K562 (cell line): ENCODE measurements around the gene WDR72. TPM values are rescaled to one million over a fixed set of nuclear protein-coding genes. Genes with fewer than 3 reads are reported as not detected.
"Not testable (repeated sequence)": the region's sequence is repeated elsewhere in the genome, so short reads cannot be mapped to it uniquely, and the experiment has no call there.

ENCODE experiments used
- ATAC-seq: fragments of 200-7000 bp; cut with Tn5 transposase; 3 replicates; pipeline ENCODE4 v1.9.1; 2020; ENCODE audit warnings: moderate library complexity
- BruUV-seq: library from RNA; stranded (reverse); fragments of 400-500 nt; replicated peaks from 2 replicates; lab custom pipeline; 2021; lab: Mats Ljungman, UMichigan
- CTCF ChIA-PET: fragments of 300-600 bp; formaldehyde crosslinking; extraction: SDS; loops from one replicate; lab custom pipeline; 2021; ENCODE audit warnings: low intra/inter-chr PET ratio; lab: Yijun Ruan, JAX
- POLR2A ChIA-PET: fragments of 300-600, 350-650 bp; sonication (Branson Sonifier 250); formaldehyde crosslinking; extraction: SDS; loops from one replicate; lab custom pipeline; 2021; ENCODE audit warnings: antibody characterized with exemption, inconsistent platforms; lab: Yijun Ruan, JAX
- DNase-seq, 4 experiments: peaks; one replicate each; pipeline versions ENCODE4 v3.0.0 to v3.0.0-alpha.2; 2011 to 2018; ENCODE audit warnings: low spot score in 3 of 4, mixed read lengths in 3 of 4; ENCODE audit errors: extremely low read depth in 1 of 4
- FAIRE-seq: peaks from 2 replicates; lab custom pipeline; 2011; peaks lifted over from hg19 to GRCh38; lab: Jason Lieb, UNC
- H2AFZ ChIP-seq: 2 replicates; pipeline ENCODE4 v1.6.0; 2011; ENCODE audit warnings: low read depth, low read length, control low read depth, inconsistent platforms
- H3K27ac ChIP-seq: fragments of 200-600 bp; 3 replicates; pipeline ENCODE4 v1.8.0; 2011; ENCODE audit warnings: low read depth, mild to moderate bottlenecking, control low read depth, inconsistent platforms, low read length, moderate library complexity, mixed read lengths; ENCODE audit errors: extremely low read depth
- H3K27me3 ChIP-seq, 2 experiments: fragments of 300-600 bp in 1 of 2; 2 replicates in 1 of 2; 3 replicates in 1 of 2; pipeline versions ENCODE4 v1.6.0 to v1.8.0; 2011; ENCODE audit warnings: inconsistent platforms in 2 of 2, low read length in 2 of 2, mild to moderate bottlenecking in 1 of 2, mixed read lengths in 1 of 2, moderate library complexity in 1 of 2; ENCODE audit not compliant: control insufficient read depth in 2 of 2, insufficient read depth in 2 of 2
- H3K36me3 ChIP-seq: fragments of 300-600 bp; 3 replicates; pipeline ENCODE4 v1.8.0; 2011; ENCODE audit warnings: mild to moderate bottlenecking, low read length, inconsistent platforms; ENCODE audit not compliant: control insufficient read depth, insufficient read depth
- H3K4me1 ChIP-seq, 2 experiments: fragments of 200-600 bp in 1 of 2; replicated peaks in 1 of 2; 2 replicates in 1 of 2; 3 replicates in 1 of 2; pipeline versions ENCODE4 v1.5.1 to v1.8.0; 2011; ENCODE audit warnings: inconsistent platforms in 2 of 2, low read length in 2 of 2, mild to moderate bottlenecking in 1 of 2, mixed read lengths in 1 of 2, moderate library complexity in 1 of 2; ENCODE audit not compliant: control insufficient read depth in 2 of 2, insufficient read depth in 2 of 2
- H3K4me2 ChIP-seq: 2 replicates; pipeline ENCODE4 v1.6.1; 2011; ENCODE audit warnings: low read length, control low read depth, inconsistent platforms, mixed read lengths; ENCODE audit not compliant: insufficient read depth
- H3K4me3 ChIP-seq: fragments of 200-600 bp; sonication (generic), shearing (Covaris generic); 2 replicates; pipeline ENCODE4 v1.5.1; 2016; ENCODE audit warnings: control low read depth, inconsistent platforms
- H3K79me2 ChIP-seq: fragments of 200-600 bp; 3 replicates; pipeline ENCODE4 v1.8.0; 2011; ENCODE audit warnings: low read length, inconsistent platforms; ENCODE audit not compliant: control insufficient read depth, insufficient read depth
- H3K9ac ChIP-seq, 2 experiments: 2 replicates each; pipeline versions ENCODE4 v1.6.0 to v1.6.1; 2011; ENCODE audit warnings: low read depth in 2 of 2, low read length in 2 of 2, control low read depth in 1 of 2, inconsistent platforms in 1 of 2, mild to moderate bottlenecking in 1 of 2, mixed read lengths in 1 of 2; ENCODE audit not compliant: insufficient read depth in 1 of 2
- H3K9me1 ChIP-seq: one replicate; pipeline ENCODE4 v1.6.0; 2011; ENCODE audit warnings: inconsistent platforms, mild to moderate bottlenecking, low read length, moderate library complexity; ENCODE audit not compliant: control insufficient read depth, insufficient read depth
- H3K9me3 ChIP-seq: replicated peaks from 2 replicates; pipeline ENCODE4 v1.5.1; 2011; ENCODE audit warnings: low read depth, low read length, inconsistent platforms; ENCODE audit not compliant: control insufficient read depth, insufficient read depth
- H4K20me1 ChIP-seq: replicated peaks from 2 replicates; pipeline ENCODE4 v1.6.1; 2011; ENCODE audit warnings: low read length, inconsistent platforms, mixed read lengths; ENCODE audit not compliant: control insufficient read depth, insufficient read depth
- CEBPB ChIP-seq: fragments of 450-650 bp; IDR thresholded peaks from 2 replicates; pipeline ENCODE4 v1.6.1; 2016; ENCODE audit warnings: missing genetic modification characterization, missing compliant biosample characterization
- CEBPG ChIP-seq, 3 experiments: fragments of 200-800 bp in 1 of 3; sonication (Bioruptor generic) in 1 of 3; sonication (generic) in 1 of 3; formaldehyde crosslinking in 1 of 3; IDR thresholded peaks in 2 of 3; conservative IDR thresholded peaks in 1 of 3; 2 replicates each; pipeline versions ENCODE4 v1.6.1 to v1.8.0; 2016 to 2022; ENCODE audit warnings: missing compliant biosample characterization in 2 of 3, missing genetic modification characterization in 2 of 3, mild to moderate bottlenecking in 1 of 3, missing genetic modification reagents in 1 of 3
- NCOR1 ChIP-seq: fragments of 450-650 bp; IDR thresholded peaks from 2 replicates; pipeline ENCODE4 v1.6.1; 2016; ENCODE audit warnings: mild to moderate bottlenecking, moderate library complexity
- ZNF224 ChIP-seq: sonication (generic); formaldehyde crosslinking; IDR thresholded peaks from 2 replicates; pipeline ENCODE4 v1.8.0; 2022; ENCODE audit warnings: mild to moderate bottlenecking, missing genetic modification reagents
- WGBS: fragments of 100-300 bp; shearing (Covaris generic); methylation state at CpG from one replicate; pipeline ENCODE4 v1.1.6; 2016; ENCODE audit warnings: low coverage, mixed read lengths; ENCODE audit not compliant: insufficient coverage; ENCODE audit errors: missing lambda C conversion rate; 5-methylcytosine and 5-hydroxymethylcytosine counted together
- in situ Hi-C: fragments of 300-500 bp; cut with MboI; formaldehyde crosslinking; loops from 4 replicates; pipeline ENCODE4 v1.15.0; 2018; ENCODE audit warnings: inconsistent platforms, mixed read lengths
- intact Hi-C: fragments of 100-400 bp; cut with micrococcal nuclease; formaldehyde crosslinking; loops from 2 replicates; pipeline ENCODE4 v1.14.2; 2022
- polyA plus RNA-seq, 8 experiments: library from polyadenylated mRNA; depleted of rRNA in 4 of 8; stranded (reverse) in 5 of 8; unstranded in 3 of 8; fragments of >200 nt; fragmentation: Nextera tagmentation in 2 of 8; fragmentation: Illumina TruSeq in 1 of 8; extraction: Ambion mirVana in 2 of 8; extraction: Trizol in 1 of 8; gene quantifications; 2 replicates each; pipeline versions ENCODE4 v1.2.1 to v1.2.3, GENCODE V29; 2011 to 2014; ENCODE audit warnings: inconsistent platforms in 1 of 8, missing spikeins in 1 of 8
- total RNA-seq, 7 experiments: library from RNA; depleted of rRNA in 6 of 7; stranded (reverse); fragments of >200 nt in 6 of 7; fragmentation: Illumina TruSeq in 2 of 7; extraction: Trizol in 2 of 7; gene quantifications; 2 replicates each; pipeline versions ENCODE4 v1.2.1 to v1.2.3, GENCODE V29; 2011 to 2021; ENCODE audit warnings: low replicate concordance in 1 of 7

The WDR72 gene
- total and polyA plus RNA-seq, 9 of the 15 experiments (the other 6 are each of a cell fraction or from before 2014, with no cell fraction given), result 0.01 TPM; not detected in 8

DNA sequence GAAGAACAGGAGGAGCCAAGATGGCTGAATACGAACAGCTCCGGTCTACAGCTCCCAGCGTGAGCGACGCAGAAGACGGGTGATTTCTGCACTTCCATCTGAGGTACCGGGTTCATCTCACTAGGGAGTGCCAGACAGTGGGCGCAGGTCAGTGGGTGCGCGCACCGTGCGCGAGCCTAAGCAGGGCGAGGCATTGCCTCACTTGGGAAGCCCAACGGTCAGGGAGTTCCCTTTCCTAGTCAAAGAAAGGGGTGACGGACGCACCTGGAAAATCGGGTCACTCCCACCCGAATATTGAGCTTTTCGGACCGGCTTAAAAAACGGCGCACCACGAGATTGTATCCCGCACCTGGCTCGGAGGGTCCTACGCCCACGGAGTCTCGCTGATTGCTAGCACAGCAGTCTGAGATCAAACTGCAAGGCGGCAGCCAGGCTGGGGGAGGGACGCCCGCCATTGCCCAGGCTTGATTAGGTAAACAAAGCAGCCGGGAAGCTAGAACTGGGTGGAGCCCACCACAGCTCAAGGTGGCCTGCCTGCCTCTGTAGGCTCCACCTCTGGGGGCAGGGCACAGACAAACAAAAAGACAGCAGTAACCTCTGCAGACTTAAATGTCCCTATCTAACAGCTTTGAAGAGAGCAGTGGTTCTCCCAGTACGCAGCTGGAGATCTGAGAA is 218.7 kb downstream of the WDR72 start:
- H3K27ac ChIP-seq, CTCF ChIA-PET, intact Hi-C loops, H3K9me3 ChIP-seq, H3K36me3 ChIP-seq, BruUV-seq, in situ Hi-C loops, H3K4me3 ChIP-seq, POLR2A ChIA-PET, FAIRE-seq, H3K4me2 ChIP-seq, H2AFZ ChIP-seq, H3K27me3 ChIP-seq, ATAC-seq, DNase-seq, H3K9ac ChIP-seq, H3K79me2 ChIP-seq, H3K9me1 ChIP-seq, H4K20me1 ChIP-seq, H3K4me1 ChIP-seq: not testable (repeated sequence)
- 6% methylated on average over 13 of the region's 34 CpGs for WGBS

DNA sequence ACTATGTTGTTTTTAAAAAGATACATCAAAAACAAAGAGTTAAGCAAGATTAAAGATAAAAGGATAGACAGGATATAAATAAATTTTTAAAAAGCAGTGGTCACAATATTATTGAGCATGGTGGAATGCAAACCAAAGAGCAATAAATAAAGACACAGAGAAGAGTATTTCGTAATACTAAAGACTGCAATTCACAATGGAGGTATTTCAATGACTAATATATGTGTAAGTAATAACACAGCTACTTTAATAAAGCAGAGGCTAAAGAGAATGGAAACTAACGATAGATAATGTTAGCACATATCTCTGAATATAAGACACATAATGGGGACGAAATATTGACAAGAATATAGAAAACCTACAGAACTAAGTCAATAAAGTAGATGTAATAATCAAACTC is 219.6 kb downstream of the WDR72 start:
- Histone ChIP-seq H3K9me1 (no peaks in the 10 kb centered on the region), H3K4me1 (no peaks in the 10 kb centered on the region), H3K4me3 (no peak overlapping the region), H3K9ac (no peak overlapping the region), H4K20me1 (no peaks in the 10 kb centered on the region), H3K79me2 (no peaks in the 10 kb centered on the region), H3K27me3 (no peaks in the 10 kb centered on the region), H3K9me3 (no peaks in the 10 kb centered on the region), H3K27ac (no peak overlapping the region)
- CTCF ChIA-PET, result no interaction called here
- POLR2A ChIA-PET, result no interaction called here
- WGBS, result 1% methylated on average over 3 of the region's 3 CpGs
- intact Hi-C loops (no loop called here), in situ Hi-C loops (no loop called here)
- no peak for ATAC-seq
- DNase-seq, result no peak
- TF ChIP-seq ZNF224 (CRISPR knock-in tag) (no peak), NCOR1 (no peak), CEBPG (CRISPR knock-in tag; IDR thresholded peaks at IDR 0.05) (no peak), CEBPG (tag; conservative IDR thresholded peaks at IDR 0.05 in 1 of 2, IDR thresholded peaks at IDR 0.05 in 1 of 2) (peak in 1 of 2 experiments; percentile 43; a peak in 2 of 4 replicates), CEBPB (tag) (peak; percentile 25; the same call in 1 of the 2 replicates)
- TF ChIP-seq, all 486 proteins: peak for 2
- Histone ChIP-seq H3K36me3 (no peaks in the 10 kb centered on the region), H2AFZ (no peak overlapping the region), H3K4me2 (no peak overlapping the region)
- no TSS peak for BruUV-seq
- no peak for FAIRE-seq
